ENCODE results near the gene AKT1S1. TPM values are rescaled to one million over a fixed set of nuclear protein-coding genes. Genes with fewer than 3 reads are reported as not detected.

The AKT1S1 gene
- total RNA-seq, 2 experiments from 2014 or later: 7.3 to 19.8 TPM

DNA sequence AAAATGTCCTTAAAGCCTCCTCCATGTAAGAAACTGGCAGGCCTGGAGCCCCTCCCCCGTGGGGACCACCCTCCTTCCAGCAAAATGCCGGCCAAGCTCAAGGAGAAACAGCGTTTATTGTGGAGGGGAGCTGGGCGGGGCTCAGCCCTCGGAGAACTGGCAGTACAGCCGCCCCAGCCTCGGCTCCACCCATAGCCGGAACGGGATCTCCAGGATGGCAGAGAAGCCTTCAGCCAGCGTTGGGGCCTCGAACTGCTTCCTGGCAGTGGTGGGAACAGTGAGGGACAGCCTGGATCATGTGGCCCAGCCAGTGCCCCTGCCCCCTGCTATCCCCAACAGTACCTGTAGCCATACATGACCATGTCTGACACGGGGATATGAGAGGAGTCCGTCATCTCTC lies 16.0 kb downstream of the AKT1S1 start:
- Histone ChIP-seq H3K9me3 (ENCODE audit: low read length) (no peaks in the 10 kb centered on the region), H3K79me2 (ENCODE audit: insufficient read depth, low read depth, low read length) (peaks cover 20% of the 10 kb centered on the region; the same call in 1 of the 2 replicates), H3K4me1 (ENCODE audit: insufficient read depth, low read length, poor library complexity, severe bottlenecking) (peaks cover 15% of the 10 kb centered on the region), H2AFZ (ENCODE audit: low read length) (no peak overlapping the region), H3K9me2 (ENCODE audit: insufficient read depth, low read length) (no peaks in the 10 kb centered on the region), H4K20me1 (ENCODE audit: insufficient read depth, low read length) (peaks cover 10% of the 10 kb centered on the region; the same call in 1 of the 2 replicates), H3K4me3 (ENCODE audit: low read depth, low read length, poor library complexity, severe bottlenecking) (no peak overlapping the region), H3K27ac (ENCODE audit: low read depth, low read length, poor library complexity, severe bottlenecking) (no peak overlapping the region), H3K4me2 (ENCODE audit: low read length) (no peak overlapping the region), H3K36me3 (ENCODE audit: insufficient read depth, low read length) (peaks cover 88% of the 10 kb centered on the region)
- intact Hi-C loops (cut with micrococcal nuclease; ENCODE audit: unreplicated experiment): no loop called here
- BruUV-seq (replicated peaks): no TSS peak
- ChIA-PET CTCF (ENCODE audit: unreplicated experiment) (no interaction called here), POLR2A (no interaction called here)
- no peak for DNase-seq (ENCODE audit: low spot score)
- TF ChIP-seq CTCF (conservative IDR thresholded peaks at IDR 0.05; ENCODE audit: low read length) (no peak), EZH2phosphoT487 (IDR thresholded peaks at IDR 0.05; ENCODE audit: borderline replicate concordance, low read depth, low read length) (no peak)

DNA sequence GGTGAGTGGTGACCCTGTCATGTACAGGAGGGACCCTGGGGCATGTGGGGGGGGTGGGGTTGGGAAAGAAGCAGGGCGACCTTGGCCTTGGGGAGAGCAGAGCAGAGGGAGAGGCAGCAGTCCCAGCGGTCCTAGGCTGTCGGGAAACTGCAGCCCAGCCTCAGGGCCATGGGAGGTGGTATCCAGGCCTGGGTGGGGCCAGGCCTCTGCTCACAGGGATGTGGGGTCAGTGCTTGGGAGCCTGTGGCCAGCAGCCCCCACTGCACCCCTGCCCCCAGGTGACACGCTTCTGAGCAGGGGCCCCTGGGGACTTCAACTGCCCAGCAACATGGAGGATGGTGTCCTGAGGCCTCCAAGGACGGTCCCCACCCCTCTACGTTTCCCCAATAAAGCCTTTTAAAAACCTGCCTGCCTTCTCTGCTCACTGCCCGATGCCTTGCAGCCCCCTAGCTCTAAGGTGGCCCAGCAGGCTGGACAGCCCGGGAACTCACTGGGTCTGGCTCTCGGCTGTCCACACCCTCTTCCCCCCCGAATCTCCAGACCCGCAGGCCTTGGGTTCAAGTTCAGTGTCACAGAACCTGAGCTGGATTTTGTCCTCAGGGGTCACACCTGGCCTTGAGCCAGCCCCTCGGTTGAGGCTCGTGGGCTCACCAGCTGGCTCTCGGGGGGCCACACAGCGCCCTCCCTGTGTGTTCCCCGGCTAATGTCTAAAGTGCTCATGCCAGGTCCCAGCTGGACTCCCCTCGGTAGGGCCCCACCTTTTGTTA lies 16.6 kb downstream of the AKT1S1 start:
- no peak overlapping the region for H2AFZ ChIP-seq (ENCODE audit: low read length)
- peaks cover 94% of the 10 kb centered on the region for H3K36me3 ChIP-seq (ENCODE audit: insufficient read depth, low read length)
- no peak for DNase-seq (ENCODE audit: low spot score)
- H4K20me1 ChIP-seq (ENCODE audit: insufficient read depth, low read length): peaks cover 10% of the 10 kb centered on the region; the same call in 1 of the 2 replicates
- H3K27ac ChIP-seq (ENCODE audit: low read depth, low read length, poor library complexity, severe bottlenecking): no peak overlapping the region
- H3K9me3 ChIP-seq (ENCODE audit: low read length): no peaks in the 10 kb centered on the region
- no peaks in the 10 kb centered on the region for H3K9me2 ChIP-seq (ENCODE audit: insufficient read depth, low read length)
- H3K4me2 ChIP-seq (ENCODE audit: low read length): no peak overlapping the region
- no peak for TF ChIP-seq EZH2phosphoT487 (IDR thresholded peaks at IDR 0.05; ENCODE audit: borderline replicate concordance, low read depth, low read length)
- no peak for TF ChIP-seq CTCF (conservative IDR thresholded peaks at IDR 0.05; ENCODE audit: low read length)
- intact Hi-C loops (cut with micrococcal nuclease; ENCODE audit: unreplicated experiment): no loop called here
- ChIA-PET CTCF (ENCODE audit: unreplicated experiment) (no interaction called here), POLR2A (no interaction called here)
- H3K4me1 ChIP-seq (ENCODE audit: insufficient read depth, low read length, poor library complexity, severe bottlenecking): peaks cover 9% of the 10 kb centered on the region
- no TSS peak for BruUV-seq (replicated peaks)
- H3K79me2 ChIP-seq (ENCODE audit: insufficient read depth, low read depth, low read length): peaks cover 14% of the 10 kb centered on the region; the same call in 1 of the 2 replicates
- H3K4me3 ChIP-seq (ENCODE audit: low read depth, low read length, poor library complexity, severe bottlenecking): no peak overlapping the region

- no peak overlapping the region for H3K4me2 ChIP-seq (ENCODE audit: low read length)
- POLR2A ChIA-PET: no interaction called here
- H3K9me2 ChIP-seq (ENCODE audit: insufficient read depth, low read length): no peaks in the 10 kb centered on the region
- TF ChIP-seq CTCF (conservative IDR thresholded peaks at IDR 0.05; ENCODE audit: low read length): no peak
- no peak for TF ChIP-seq EZH2phosphoT487 (IDR thresholded peaks at IDR 0.05; ENCODE audit: borderline replicate concordance, low read depth, low read length)
- H3K36me3 ChIP-seq (ENCODE audit: insufficient read depth, low read length): peaks cover 97% of the 10 kb centered on the region
- CTCF ChIA-PET (ENCODE audit: unreplicated experiment): no interaction called here
- H4K20me1 ChIP-seq (ENCODE audit: insufficient read depth, low read length): peaks cover 6% of the 10 kb centered on the region; the same call in 1 of the 2 replicates
- no TSS peak for BruUV-seq (replicated peaks)
- H2AFZ ChIP-seq (ENCODE audit: low read length): no peak overlapping the region
- DNase-seq (ENCODE audit: low spot score): no peak
- peaks cover 4% of the 10 kb centered on the region for H3K4me1 ChIP-seq (ENCODE audit: insufficient read depth, low read length, poor library complexity, severe bottlenecking)
- no peaks in the 10 kb centered on the region for H3K9me3 ChIP-seq (ENCODE audit: low read length)
- H3K4me3 ChIP-seq (ENCODE audit: low read depth, low read length, poor library complexity, severe bottlenecking): no peak overlapping the region
- peaks cover 7% of the 10 kb centered on the region; the same call in 1 of the 2 replicates for H3K79me2 ChIP-seq (ENCODE audit: insufficient read depth, low read depth, low read length)
- H3K27ac ChIP-seq (ENCODE audit: low read depth, low read length, poor library complexity, severe bottlenecking): no peak overlapping the region
- intact Hi-C loops (cut with micrococcal nuclease; ENCODE audit: unreplicated experiment): no loop called here
Measured at GRCh38 chr19:49859682-49860335, 17.3 kb downstream of the AKT1S1 start.
